H1 (cell line): ENCODE measurements around the gene KRTAP5-1. TPM values are rescaled to one million over a fixed set of nuclear protein-coding genes. Genes with fewer than 3 reads are reported as not detected.

ENCODE experiments used
- CTCF ChIA-PET: fragments of 300-600 bp; sonication (Branson Sonifier 250); formaldehyde crosslinking; loops from one replicate; lab custom pipeline; 2021; ENCODE audit not compliant: partially characterized antibody; lab: Charles Lee
- POLR2A ChIA-PET: fragments of 300-600 bp; sonication (Branson Sonifier 250); formaldehyde crosslinking; loops from one replicate; lab custom pipeline; 2021; ENCODE audit warnings: inconsistent platforms; ENCODE audit not compliant: partially characterized antibody; lab: Charles Lee
- DNase-seq, 2 experiments: peaks; one replicate each; pipeline versions ENCODE4 v3.0.0 to v3.0.0-alpha.2; 2010 to 2022; ENCODE audit warnings: low spot score in 2 of 2, low read depth in 1 of 2, mixed read lengths in 1 of 2
- FAIRE-seq: peaks from 2 replicates; lab custom pipeline; 2011; peaks lifted over from hg19 to GRCh38; lab: Jason Lieb, UNC
- H2AFZ ChIP-seq: 2 replicates; pipeline ENCODE4 v1.8.1; 2012; ENCODE audit warnings: low read length, inconsistent platforms
- H2AK5ac ChIP-seq: 2 replicates; pipeline ENCODE4 v1.6.1; 2013; ENCODE audit warnings: low read depth, low read length
- H2BK120ac ChIP-seq: replicated peaks from 2 replicates; pipeline ENCODE3; 2013; ENCODE audit warnings: low read depth, low read length, inconsistent platforms
- H2BK12ac ChIP-seq: 2 replicates; pipeline ENCODE4 v1.6.1; 2013; ENCODE audit warnings: low read depth, low read length
- H2BK15ac ChIP-seq: 2 replicates; pipeline ENCODE4 v1.6.1; 2013; ENCODE audit warnings: low read length
- H2BK20ac ChIP-seq: 2 replicates; pipeline ENCODE4 v1.6.1; 2013; ENCODE audit warnings: low read length
- H2BK5ac ChIP-seq: 2 replicates; pipeline ENCODE4 v1.6.1; 2013; ENCODE audit warnings: low read depth, low read length
- H3K14ac ChIP-seq: 2 replicates; pipeline ENCODE4 v1.6.1; 2013; ENCODE audit warnings: inconsistent platforms; ENCODE audit not compliant: insufficient read length
- H3K18ac ChIP-seq: 2 replicates; pipeline ENCODE4 v1.6.1; 2013; ENCODE audit warnings: low read length; ENCODE audit errors: extremely low read depth
- H3K23ac ChIP-seq: 2 replicates; pipeline ENCODE4 v1.6.1; 2013; ENCODE audit warnings: inconsistent platforms; ENCODE audit not compliant: insufficient read length
- H3K23me2 ChIP-seq: 2 replicates; pipeline ENCODE4 v1.6.1; 2013; ENCODE audit warnings: low read depth, low read length
- H3K27ac ChIP-seq: 2 replicates; pipeline ENCODE4 v1.6.1; 2011; ENCODE audit warnings: low read depth, low read length, inconsistent platforms
- H3K27me3 ChIP-seq, 4 experiments: replicated peaks in 1 of 4; 1 replicate in 1 of 4; 2 replicates in 3 of 4; pipeline versions ENCODE4 v1.6.1 to v1.8.1; 2011 to 2013; ENCODE audit warnings: low read length in 3 of 4, mild to moderate bottlenecking in 3 of 4, inconsistent platforms in 2 of 4, mixed read lengths in 2 of 4, moderate library complexity in 1 of 4; ENCODE audit not compliant: control insufficient read depth in 3 of 4, insufficient read depth in 3 of 4; ENCODE audit errors: extremely low read depth in 1 of 4
- H3K36me3 ChIP-seq, 4 experiments: 2 replicates each; pipeline versions ENCODE4 v1.6.1 to v1.8.1; 2011 to 2013; ENCODE audit warnings: mild to moderate bottlenecking in 4 of 4, low read length in 3 of 4, moderate library complexity in 2 of 4, control low read depth in 1 of 4, inconsistent platforms in 1 of 4; ENCODE audit not compliant: insufficient read depth in 4 of 4, control insufficient read depth in 2 of 4
- H3K4ac ChIP-seq: replicated peaks from 2 replicates; pipeline ENCODE3; 2013; ENCODE audit warnings: low read length, low read depth, mixed read lengths, inconsistent platforms; ENCODE audit not compliant: insufficient read length
- H3K4me1 ChIP-seq, 4 experiments: replicated peaks in 1 of 4; 1 replicate in 1 of 4; 2 replicates in 3 of 4; pipeline versions ENCODE4 v1.6.1 to v1.8.1; 2011 to 2013; ENCODE audit warnings: low read length in 3 of 4, inconsistent platforms in 2 of 4, mixed read lengths in 1 of 4; ENCODE audit not compliant: insufficient read depth in 4 of 4, control insufficient read depth in 3 of 4
- H3K4me2 ChIP-seq, 2 experiments: 2 replicates each; pipeline versions ENCODE4 v1.6.1 to v1.8.1; 2011 to 2013; ENCODE audit warnings: low read depth in 2 of 2, low read length in 2 of 2, control low read depth in 1 of 2, inconsistent platforms in 1 of 2, mild to moderate bottlenecking in 1 of 2; ENCODE audit not compliant: insufficient read depth in 1 of 2
- H3K4me3 ChIP-seq, 4 experiments: fragments of 200-600, 300-600 bp in 1 of 4; sonication (generic), shearing (Covaris generic), sonication (Bioruptor Twin) in 1 of 4; 2 replicates each; pipeline versions ENCODE4 v1.5.1 to v1.8.1; 2011 to 2016; ENCODE audit warnings: low read length in 4 of 4, low read depth in 3 of 4, control low read depth in 2 of 4, inconsistent platforms in 2 of 4, mild to moderate bottlenecking in 2 of 4, mixed read lengths in 1 of 4, moderate library complexity in 1 of 4; ENCODE audit not compliant: insufficient read depth in 2 of 4; ENCODE audit errors: extremely low read depth in 1 of 4
- H3K56ac ChIP-seq: replicated peaks from 2 replicates; pipeline ENCODE3; 2013; ENCODE audit warnings: low read depth, mild to moderate bottlenecking, mixed read lengths, low read length, inconsistent platforms; ENCODE audit not compliant: insufficient read length
- H3K79me1 ChIP-seq: 2 replicates; pipeline ENCODE4 v1.6.1; 2013; ENCODE audit warnings: low read depth, low read length, control low read depth
- H3K79me2 ChIP-seq, 2 experiments: 2 replicates each; pipeline versions ENCODE4 v1.6.1 to v1.8.1; 2012 to 2013; ENCODE audit warnings: low read length in 2 of 2, mild to moderate bottlenecking in 2 of 2, inconsistent platforms in 1 of 2; ENCODE audit not compliant: insufficient read depth in 2 of 2, control insufficient read depth in 1 of 2
- H3K9ac ChIP-seq, 4 experiments: replicated peaks in 1 of 4; 1 replicate in 1 of 4; 2 replicates in 3 of 4; pipeline versions ENCODE4 v1.6.1 to v1.8.1; 2011 to 2013; ENCODE audit warnings: low read depth in 3 of 4, low read length in 3 of 4, control low read depth in 2 of 4, mild to moderate bottlenecking in 2 of 4, moderate library complexity in 2 of 4, inconsistent platforms in 1 of 4; ENCODE audit errors: extremely low read depth in 1 of 4
- H3K9me3 ChIP-seq, 2 experiments: 2 replicates each; pipeline versions ENCODE4 v1.6.1 to v1.8.1; 2012 to 2013; ENCODE audit warnings: mild to moderate bottlenecking in 2 of 2, moderate library complexity in 2 of 2, control low read depth in 1 of 2, inconsistent platforms in 1 of 2, low read depth in 1 of 2, low read length in 1 of 2, mixed read lengths in 1 of 2; ENCODE audit not compliant: insufficient read depth in 2 of 2
- H4K20me1 ChIP-seq, 2 experiments: replicated peaks in 1 of 2; 2 replicates each; pipeline versions ENCODE3 to v1.8.1; 2011 to 2013; ENCODE audit warnings: inconsistent platforms in 2 of 2, low read length in 2 of 2, mild to moderate bottlenecking in 1 of 2; ENCODE audit not compliant: insufficient read depth in 2 of 2, control insufficient read depth in 1 of 2
- H4K5ac ChIP-seq: 2 replicates; pipeline ENCODE4 v1.6.1; 2013; ENCODE audit warnings: low read length, low read depth, mixed read lengths, inconsistent platforms; ENCODE audit not compliant: insufficient read length
- H4K8ac ChIP-seq: 2 replicates; pipeline ENCODE4 v1.8.0; 2013; ENCODE audit warnings: mild to moderate bottlenecking, moderate library complexity, low read length, inconsistent platforms; ENCODE audit not compliant: insufficient read depth; ENCODE audit errors: extremely low read depth
- H4K91ac ChIP-seq: replicated peaks from 2 replicates; pipeline ENCODE3; 2013; ENCODE audit warnings: low read length, mixed read lengths, inconsistent platforms; ENCODE audit not compliant: insufficient read length
- CTCF ChIP-seq, 3 experiments: IDR thresholded peaks; 1 replicate in 2 of 3; 2 replicates in 1 of 3; pipeline versions ENCODE4 v1.5.1 to v1.6.1; 2011; ENCODE audit warnings: low read length in 3 of 3, mild to moderate bottlenecking in 3 of 3, inconsistent platforms in 2 of 3, low read depth in 1 of 3, moderate library complexity in 1 of 3; ENCODE audit not compliant: insufficient read depth in 1 of 3; ENCODE audit errors: control extremely low read depth in 1 of 3
- NANOG ChIP-seq: IDR thresholded peaks from 2 replicates; pipeline ENCODE4 v1.6.1; 2011; ENCODE audit warnings: low read length, low read depth, mild to moderate bottlenecking, inconsistent platforms; ENCODE audit not compliant: insufficient read depth, poor library complexity, severe bottlenecking
- NRF1 ChIP-seq: IDR thresholded peaks from 2 replicates; pipeline ENCODE4 v1.6.1; 2011; ENCODE audit warnings: mild to moderate bottlenecking, low read depth, low read length, improper control_type of control experiment
- RXRA ChIP-seq: IDR thresholded peaks from 2 replicates; pipeline ENCODE4 v1.6.1; 2011; ENCODE audit warnings: low read depth, mild to moderate bottlenecking, low read length, moderate library complexity; ENCODE audit not compliant: insufficient read depth
- WGBS, 2 experiments: shearing (Covaris generic) in 1 of 2; methylation state at CpG; one replicate each; pipeline versions ENCODE4 v1.1.6 to v1.1.7; 2013 to 2015; ENCODE audit warnings: low lambda C conversion rate in 2 of 2, mixed read lengths in 2 of 2, inconsistent platforms in 1 of 2, low coverage in 1 of 2, missing lambda C conversion rate in 1 of 2; ENCODE audit not compliant: insufficient replicate concordance in 2 of 2, insufficient coverage in 1 of 2, insufficient read length in 1 of 2; ENCODE audit errors: extremely low coverage in 1 of 2, missing lambda C conversion rate in 1 of 2; 5-methylcytosine and 5-hydroxymethylcytosine counted together
- polyA plus RNA-seq, 7 experiments: library from polyadenylated mRNA; depleted of rRNA in 3 of 7; stranded (reverse) in 5 of 7; unstranded in 2 of 7; fragments of >200 nt in 5 of 7; fragments of 200-250 nt in 2 of 7; gene quantifications; 1 replicate in 5 of 7; 2 replicates in 1 of 7; 4 replicates in 1 of 7; pipeline versions ENCODE4 v1.2.1 to v1.2.3, GENCODE V29; 2011 to 2013; ENCODE audit warnings: missing spikeins in 2 of 7, mixed read lengths in 2 of 7
- total RNA-seq: library from RNA; stranded (reverse); fragmentation: NEBNext Ultra II Directional; extraction: Animal tissue kit (Norgen Biotek cat#: 25700); gene quantifications from 2 replicates; pipeline ENCODE4 v1.2.1, GENCODE V29; 2021

The KRTAP5-1 gene
- total and polyA plus RNA-seq, 2 of the 8 experiments (the other 6 are each of a cell fraction or from before 2014, with no cell fraction given), result not detected

- Histone ChIP-seq H3K18ac (no peak overlapping the region), H3K4me1 (peaks cover 8 to 47% (median 37%) of the 10 kb centered on the region in 4 experiments), H3K9ac (no peak overlapping the region), H3K27me3 (peaks cover 18 to 57% (median 47%) of the 10 kb centered on the region in 4 experiments), H2BK20ac (no peak overlapping the region), H3K4me2 (peak overlapping the region in 1 of 2 experiments; percentile 43), H4K91ac (peak overlapping the region; percentile 40), H3K27ac (no peak overlapping the region), H2AFZ (no peak overlapping the region), H3K79me1 (no peaks in the 10 kb centered on the region), H3K36me3 (no peaks in the 10 kb centered on the region; a peak in 1 of 8 replicates), H2BK120ac (no peak overlapping the region), H3K9me3 (no peaks in the 10 kb centered on the region), H4K8ac (peak overlapping the region; percentile 45), H3K23ac (no peak overlapping the region), H3K23me2 (peaks cover 11% of the 10 kb centered on the region; the same call in 1 of the 2 replicates), H3K79me2 (no peaks in the 10 kb centered on the region), H3K4me3 (peak overlapping the region in 1 of 4 experiments; percentile 48; a peak in 1 of 8 replicates), H3K4ac (no peak overlapping the region), H3K56ac (no peak overlapping the region)
- WGBS, 2 experiments, result 74% methylated on average over 11 of the region's 13 CpGs; no CpG with 5 or more reads in 1 of the 2 experiments
- DNase-seq, result peak in 1 of 2 experiments; percentile 52
- TF ChIP-seq CTCF (IDR thresholded peaks at IDR 0.05; ENCODE audit: control extremely low read depth in 1 of 3, insufficient read depth in 1 of 3, low read depth in 1 of 3, low read length in 3 of 3), result peak in 1 of 3 experiments; percentile 11; a peak in 1 of 4 replicates
- no peak for TF ChIP-seq NRF1
- no peak for TF ChIP-seq RXRA
- TF ChIP-seq NANOG, result no peak
- TF ChIP-seq, all 59 proteins: peak for 1
- Histone ChIP-seq H2BK12ac (no peak overlapping the region), H2BK15ac (no peak overlapping the region), H4K20me1 (peaks cover 2 to 12% of the 10 kb centered on the region in 2 experiments), H4K5ac (no peak overlapping the region), H2BK5ac (no peak overlapping the region), H2AK5ac (no peak overlapping the region), H3K14ac (no peak overlapping the region)
- FAIRE-seq, result no peak
- CTCF ChIA-PET, result interaction anchor here (0.8 to 9.6 kb wide), 6 partner anchors 9 to 65 kb away, joined by 3 to 140 read pairs (median 18); partner anchors contain the start of gene DUSP8
- POLR2A ChIA-PET, result interaction anchor here (0.7 to 7.0 kb wide), 4 partner anchors 7 to 19 kb away, joined by 3 to 60 read pairs (median 32); no protein-coding TSS in a partner anchor
Observed at GRCh38 chr11:1554981-1555712, 29.9 kb downstream of the KRTAP5-1 start.
